Measurements from ENCODE around the gene FAM83B.

DNA sequence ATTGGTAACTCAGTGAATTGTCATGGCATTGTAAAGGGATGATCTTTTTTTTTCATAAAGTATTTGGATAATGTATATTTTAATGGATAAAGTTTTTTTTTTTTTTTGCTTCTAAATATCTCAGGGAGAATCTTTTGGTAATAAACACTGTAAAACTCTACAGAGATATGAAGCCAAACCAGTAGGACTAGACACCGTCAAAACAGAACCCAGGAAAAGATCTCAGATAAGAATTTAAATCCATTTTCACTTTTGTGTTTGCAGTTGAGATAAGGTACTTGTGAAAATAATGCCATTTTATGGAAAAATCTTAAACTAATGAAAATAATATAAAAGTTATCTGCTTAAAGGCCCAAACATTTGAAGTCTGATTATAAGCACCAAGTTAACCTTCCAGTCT, 27.0 kb downstream of the FAM83B start:
- TF ChIP-seq, protein P1, sequence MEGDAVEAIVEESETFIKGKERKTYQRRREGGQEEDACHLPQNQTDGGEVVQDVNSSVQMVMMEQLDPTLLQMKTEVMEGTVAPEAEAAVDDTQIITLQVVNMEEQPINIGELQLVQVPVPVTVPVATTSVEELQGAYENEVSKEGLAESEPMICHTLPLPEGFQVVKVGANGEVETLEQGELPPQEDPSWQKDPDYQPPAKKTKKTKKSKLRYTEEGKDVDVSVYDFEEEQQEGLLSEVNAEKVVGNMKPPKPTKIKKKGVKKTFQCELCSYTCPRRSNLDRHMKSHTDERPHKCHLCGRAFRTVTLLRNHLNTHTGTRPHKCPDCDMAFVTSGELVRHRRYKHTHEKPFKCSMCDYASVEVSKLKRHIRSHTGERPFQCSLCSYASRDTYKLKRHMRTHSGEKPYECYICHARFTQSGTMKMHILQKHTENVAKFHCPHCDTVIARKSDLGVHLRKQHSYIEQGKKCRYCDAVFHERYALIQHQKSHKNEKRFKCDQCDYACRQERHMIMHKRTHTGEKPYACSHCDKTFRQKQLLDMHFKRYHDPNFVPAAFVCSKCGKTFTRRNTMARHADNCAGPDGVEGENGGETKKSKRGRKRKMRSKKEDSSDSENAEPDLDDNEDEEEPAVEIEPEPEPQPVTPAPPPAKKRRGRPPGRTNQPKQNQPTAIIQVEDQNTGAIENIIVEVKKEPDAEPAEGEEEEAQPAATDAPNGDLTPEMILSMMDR (conservative IDR thresholded peaks at IDR 0.05 in 1 of 2, IDR thresholded peaks at IDR 0.05 in 1 of 2; ENCODE audit: extremely low read depth in 1 of 2, insufficient read depth in 1 of 2, low read depth in 1 of 2, low read length in 2 of 2), result no peak
- no peak for TF ChIP-seq EZH2 (IDR thresholded peaks at IDR 0.05; ENCODE audit: borderline replicate concordance, low read length)
